ENCODE data around the gene ITPA. TPM values are rescaled to one million over a fixed set of nuclear protein-coding genes. Genes with fewer than 3 reads are reported as not detected.

The ITPA gene
- total and polyA plus RNA-seq, 2 experiments from 2014 or later = 33.8 to 74.1 TPM

- Histone ChIP-seq H3K9me3 (ENCODE audit: low read depth) (no peaks in the 10 kb centered on the region), H3K27ac (no peak overlapping the region), H3K4me1 (ENCODE audit: low read depth) (no peaks in the 10 kb centered on the region), H3K27me3 (no peaks in the 10 kb centered on the region), H3K4me3 (no peak overlapping the region), H3K36me3 (no peaks in the 10 kb centered on the region)
- TF ChIP-seq, protein P1, sequence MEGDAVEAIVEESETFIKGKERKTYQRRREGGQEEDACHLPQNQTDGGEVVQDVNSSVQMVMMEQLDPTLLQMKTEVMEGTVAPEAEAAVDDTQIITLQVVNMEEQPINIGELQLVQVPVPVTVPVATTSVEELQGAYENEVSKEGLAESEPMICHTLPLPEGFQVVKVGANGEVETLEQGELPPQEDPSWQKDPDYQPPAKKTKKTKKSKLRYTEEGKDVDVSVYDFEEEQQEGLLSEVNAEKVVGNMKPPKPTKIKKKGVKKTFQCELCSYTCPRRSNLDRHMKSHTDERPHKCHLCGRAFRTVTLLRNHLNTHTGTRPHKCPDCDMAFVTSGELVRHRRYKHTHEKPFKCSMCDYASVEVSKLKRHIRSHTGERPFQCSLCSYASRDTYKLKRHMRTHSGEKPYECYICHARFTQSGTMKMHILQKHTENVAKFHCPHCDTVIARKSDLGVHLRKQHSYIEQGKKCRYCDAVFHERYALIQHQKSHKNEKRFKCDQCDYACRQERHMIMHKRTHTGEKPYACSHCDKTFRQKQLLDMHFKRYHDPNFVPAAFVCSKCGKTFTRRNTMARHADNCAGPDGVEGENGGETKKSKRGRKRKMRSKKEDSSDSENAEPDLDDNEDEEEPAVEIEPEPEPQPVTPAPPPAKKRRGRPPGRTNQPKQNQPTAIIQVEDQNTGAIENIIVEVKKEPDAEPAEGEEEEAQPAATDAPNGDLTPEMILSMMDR (IDR thresholded peaks at IDR 0.05; ENCODE audit: low read depth, low read length) = no peak
- DNase-seq (ENCODE audit: low read depth in 1 of 2, low spot score in 1 of 2) = no peak
Measured at GRCh38 chr20:3227506-3227905, 18.2 kb downstream of the ITPA start.

DNA sequence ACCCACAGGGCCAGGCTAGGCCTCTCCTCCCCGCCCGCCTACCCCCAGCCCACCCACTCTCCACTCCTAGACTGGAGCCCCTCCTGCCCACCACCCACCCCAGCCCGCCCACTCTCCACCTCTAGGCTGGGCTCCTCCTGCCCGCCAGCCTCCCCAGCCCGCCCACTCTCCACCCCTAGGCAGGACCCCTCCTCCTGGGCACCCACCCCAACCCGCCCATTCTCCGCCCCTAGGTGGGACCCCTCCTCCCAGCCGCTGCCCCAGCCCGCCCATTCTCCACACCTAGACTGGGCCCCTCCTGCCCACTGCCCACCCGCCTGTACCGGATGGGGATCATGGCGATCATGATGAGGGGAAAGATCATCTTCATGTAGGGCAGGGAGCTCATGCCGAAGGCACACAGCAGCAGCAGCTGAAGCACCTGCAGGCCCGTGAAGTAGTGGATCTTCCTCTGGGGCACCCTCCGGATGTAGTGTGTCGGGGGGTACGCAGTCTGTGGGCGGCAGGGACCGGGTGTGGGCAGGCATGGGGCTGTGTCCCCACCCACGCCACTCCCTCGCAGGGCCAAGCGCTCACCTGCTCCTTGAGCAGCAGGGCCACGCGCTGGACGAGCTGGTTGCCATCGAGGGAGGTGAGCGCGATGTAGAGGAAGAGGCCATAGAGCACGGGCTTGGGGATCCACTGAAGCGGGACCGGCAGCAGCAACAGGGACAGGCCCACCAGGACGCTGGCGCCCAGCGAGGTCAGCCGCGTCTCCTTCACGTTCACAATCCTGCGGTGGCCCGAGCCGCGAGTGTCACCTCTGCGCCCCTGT lies 18.8 kb downstream of the ITPA start:
- no peak overlapping the region for H3K4me3 ChIP-seq
- TF ChIP-seq, protein P1 (IDR thresholded peaks at IDR 0.05; ENCODE audit: low read depth, low read length) = no peak
- no peaks in the 10 kb centered on the region for H3K27me3 ChIP-seq
- no peaks in the 10 kb centered on the region for H3K4me1 ChIP-seq (ENCODE audit: low read depth)
- no peak overlapping the region for H3K27ac ChIP-seq
- no peaks in the 10 kb centered on the region for H3K9me3 ChIP-seq (ENCODE audit: low read depth)
- H3K36me3 ChIP-seq = no peaks in the 10 kb centered on the region
- no peak for DNase-seq (ENCODE audit: low read depth in 1 of 2, low spot score in 1 of 2)

DNA sequence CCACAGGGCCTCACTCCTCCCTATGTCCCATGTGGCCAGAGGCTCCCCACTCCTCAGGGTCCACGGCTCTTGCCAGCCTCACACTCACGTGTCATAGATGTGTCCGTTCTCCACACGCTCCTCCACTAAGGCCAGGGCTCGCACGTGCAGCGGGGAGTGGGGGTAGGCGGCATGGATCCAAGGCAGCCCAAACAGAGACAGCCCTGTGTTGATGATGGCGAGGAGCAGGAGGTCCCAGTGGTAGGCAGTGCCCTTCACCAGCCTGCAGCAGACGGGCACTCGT lies 19.4 kb downstream of the ITPA start:
- H3K9me3 ChIP-seq (ENCODE audit: low read depth) = no peaks in the 10 kb centered on the region
- no peaks in the 10 kb centered on the region for H3K36me3 ChIP-seq
- H3K4me1 ChIP-seq (ENCODE audit: low read depth) = no peaks in the 10 kb centered on the region
- H3K27ac ChIP-seq = no peak overlapping the region
- TF ChIP-seq, protein P1 (IDR thresholded peaks at IDR 0.05; ENCODE audit: low read depth, low read length) = no peak
- H3K27me3 ChIP-seq = no peaks in the 10 kb centered on the region
- no peak overlapping the region for H3K4me3 ChIP-seq
- no peak for DNase-seq (ENCODE audit: low read depth in 1 of 2, low spot score in 1 of 2)

GRCh38 chr20:3229158-3229557 lies 19.9 kb downstream of the ITPA start:
- Histone ChIP-seq H3K27me3 (no peaks in the 10 kb centered on the region), H3K4me3 (no peak overlapping the region), H3K9me3 (ENCODE audit: low read depth) (no peaks in the 10 kb centered on the region), H3K27ac (no peak overlapping the region), H3K36me3 (no peaks in the 10 kb centered on the region), H3K4me1 (ENCODE audit: low read depth) (no peaks in the 10 kb centered on the region)
- DNase-seq (ENCODE audit: low read depth in 1 of 2, low spot score in 1 of 2) = no peak
- TF ChIP-seq, protein P1 (IDR thresholded peaks at IDR 0.05; ENCODE audit: low read depth, low read length) = no peak

GRCh38 chr20:3229798-3230197 lies 20.5 kb downstream of the ITPA start:
- Histone ChIP-seq H3K9me3 (ENCODE audit: low read depth) (no peaks in the 10 kb centered on the region), H3K27ac (no peak overlapping the region), H3K4me3 (no peak overlapping the region), H3K36me3 (no peaks in the 10 kb centered on the region), H3K4me1 (ENCODE audit: low read depth) (no peaks in the 10 kb centered on the region), H3K27me3 (no peaks in the 10 kb centered on the region)
- no peak for DNase-seq (ENCODE audit: low read depth in 1 of 2, low spot score in 1 of 2)
- TF ChIP-seq, protein P1 (IDR thresholded peaks at IDR 0.05; ENCODE audit: low read depth, low read length) = no peak
